Sigmoid colon (tissue), 4 donors: ENCODE data around the gene GRIA1.

Experiments used
- POLR2A ChIP-seq, 2 donors: fragments of 450-650 bp; IDR thresholded peaks; one replicate each; pipeline ENCODE4 v1.6.1; 2016; ENCODE audit warnings: antibody characterized with exemption in 2 of 2, mild to moderate bottlenecking in 2 of 2, moderate library complexity in 2 of 2
- POLR2AphosphoS5 ChIP-seq, 4 donors: sonication (generic); formaldehyde crosslinking; IDR thresholded peaks; one replicate each; pipeline ENCODE4 v1.6.1; 2017; ENCODE audit warnings: antibody characterized with exemption in 4 of 4
- TF ChIP-seq, protein P1 (sequence below), 4 experiments: fragments of 450-650 bp in 3 of 4; fragments of 200-600 bp in 1 of 4; IDR thresholded peaks; one replicate each; pipeline ENCODE4 v1.5.1; 2016 to 2019; ENCODE audit warnings: antibody characterized with exemption in 4 of 4, mild to moderate bottlenecking in 3 of 4, moderate library complexity in 2 of 4

DNA sequence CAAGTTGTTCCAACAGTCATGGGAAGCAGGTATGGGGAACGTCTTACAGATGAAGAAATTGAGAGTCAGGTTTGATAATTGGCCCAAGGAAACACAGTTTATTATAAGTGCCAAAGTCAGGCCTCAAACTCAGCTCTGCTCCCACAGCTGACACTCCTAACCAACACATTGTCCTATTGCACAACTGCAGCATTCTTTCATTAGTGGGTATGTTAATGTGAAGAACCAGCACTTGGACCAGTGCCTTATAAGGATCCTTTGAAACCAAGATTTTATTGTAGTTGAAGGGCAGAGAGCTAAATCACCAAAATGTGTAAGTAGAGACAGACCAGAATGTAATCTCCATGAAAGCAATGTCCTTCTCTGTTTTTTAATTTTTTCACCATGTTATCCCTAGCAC lies 56.1 kb downstream of the GRIA1 start:
- TF ChIP-seq, protein P1, sequence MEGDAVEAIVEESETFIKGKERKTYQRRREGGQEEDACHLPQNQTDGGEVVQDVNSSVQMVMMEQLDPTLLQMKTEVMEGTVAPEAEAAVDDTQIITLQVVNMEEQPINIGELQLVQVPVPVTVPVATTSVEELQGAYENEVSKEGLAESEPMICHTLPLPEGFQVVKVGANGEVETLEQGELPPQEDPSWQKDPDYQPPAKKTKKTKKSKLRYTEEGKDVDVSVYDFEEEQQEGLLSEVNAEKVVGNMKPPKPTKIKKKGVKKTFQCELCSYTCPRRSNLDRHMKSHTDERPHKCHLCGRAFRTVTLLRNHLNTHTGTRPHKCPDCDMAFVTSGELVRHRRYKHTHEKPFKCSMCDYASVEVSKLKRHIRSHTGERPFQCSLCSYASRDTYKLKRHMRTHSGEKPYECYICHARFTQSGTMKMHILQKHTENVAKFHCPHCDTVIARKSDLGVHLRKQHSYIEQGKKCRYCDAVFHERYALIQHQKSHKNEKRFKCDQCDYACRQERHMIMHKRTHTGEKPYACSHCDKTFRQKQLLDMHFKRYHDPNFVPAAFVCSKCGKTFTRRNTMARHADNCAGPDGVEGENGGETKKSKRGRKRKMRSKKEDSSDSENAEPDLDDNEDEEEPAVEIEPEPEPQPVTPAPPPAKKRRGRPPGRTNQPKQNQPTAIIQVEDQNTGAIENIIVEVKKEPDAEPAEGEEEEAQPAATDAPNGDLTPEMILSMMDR (IDR thresholded peaks at IDR 0.05): no peak
- TF ChIP-seq POLR2AphosphoS5 (IDR thresholded peaks at IDR 0.05) (no peak), POLR2A (IDR thresholded peaks at IDR 0.05) (no peak)
